Measurements from ENCODE around the gene HDGFL2.
"Not testable (repeated sequence)": the region's sequence is repeated elsewhere in the genome, so short reads cannot be mapped to it uniquely, and the experiment has no call there.

HDGFL2 gene

GRCh38 chr19:4536798-4537197 lies 64.7 kb downstream of the HDGFL2 start:
- no peak for FAIRE-seq

GRCh38 chr19:4537953-4538600 lies 66.0 kb downstream of the HDGFL2 start:
- no peak for FAIRE-seq

- no peak for FAIRE-seq
These were observed 66.5 kb downstream of the HDGFL2 start for GRCh38 chr19:4538601-4538954.

- no peak for FAIRE-seq
These were observed 67.1 kb downstream of the HDGFL2 start for GRCh38 chr19:4539169-4539692.

GRCh38 chr19:4539693-4540581 lies 67.8 kb downstream of the HDGFL2 start, which contains the start of gene LRG1:
Gene LRG1 (minus strand): TSS chr19:4540036. CDS start chr19:4540013, 23 bp downstream.
- FAIRE-seq, result no peak

- FAIRE-seq, result no peak
These were observed 69.2 kb downstream of the HDGFL2 start for GRCh38 chr19:4541114-4541805.

GRCh38 chr19:4541806-4542145 lies 69.7 kb downstream of the HDGFL2 start:
- not testable (repeated sequence) for FAIRE-seq

- FAIRE-seq, result no peak
These were observed 71.1 kb downstream of the HDGFL2 start for GRCh38 chr19:4542896-4543841.

GRCh38 chr19:4543842-4544647 lies 71.9 kb downstream of the HDGFL2 start:
- FAIRE-seq, result no peak

GRCh38 chr19:4547303-4548237 lies 75.5 kb downstream of the HDGFL2 start:
- no peak for FAIRE-seq

GRCh38 chr19:4548238-4548584 lies 76.1 kb downstream of the HDGFL2 start:
- no peak for FAIRE-seq

GRCh38 chr19:4550018-4550417 lies 77.9 kb downstream of the HDGFL2 start:
- FAIRE-seq, result no peak

- FAIRE-seq, result no peak
These were observed 78.5 kb downstream of the HDGFL2 start for GRCh38 chr19:4550479-4551050.
